ENCODE results near the gene CLMN. TPM values are rescaled to one million over a fixed set of nuclear protein-coding genes. Genes with fewer than 3 reads are reported as not detected.

Gene CLMN
- total RNA-seq, 2 donors from 2014 or later, result 105 to 131 TPM

DNA sequence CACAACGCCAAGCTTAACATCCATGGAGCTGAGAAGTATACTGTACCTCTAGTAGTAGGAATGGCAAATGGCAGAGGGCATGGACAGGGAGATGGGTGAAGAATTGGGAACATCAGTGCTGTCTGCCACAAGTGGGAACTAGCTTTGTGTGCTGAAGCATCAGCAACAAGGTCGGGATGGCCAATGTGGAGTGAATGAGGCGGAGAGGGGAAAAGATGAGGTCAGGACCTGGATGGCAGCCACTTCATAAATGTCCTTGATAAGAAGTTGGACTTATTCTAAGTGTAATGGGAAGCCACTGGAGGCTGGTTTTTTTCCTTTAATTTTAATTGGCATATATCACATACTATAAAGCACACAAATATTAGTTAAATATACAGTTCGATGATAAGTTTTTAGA lies 21.9 kb upstream of the CLMN start:
- peak overlapping the region; percentile 75 for H3K27ac ChIP-seq
- no peak overlapping the region for H3K9ac ChIP-seq (ENCODE audit: low read depth in 2 of 2, low read length in 2 of 2)
- DNase-seq, result no peak

DNA sequence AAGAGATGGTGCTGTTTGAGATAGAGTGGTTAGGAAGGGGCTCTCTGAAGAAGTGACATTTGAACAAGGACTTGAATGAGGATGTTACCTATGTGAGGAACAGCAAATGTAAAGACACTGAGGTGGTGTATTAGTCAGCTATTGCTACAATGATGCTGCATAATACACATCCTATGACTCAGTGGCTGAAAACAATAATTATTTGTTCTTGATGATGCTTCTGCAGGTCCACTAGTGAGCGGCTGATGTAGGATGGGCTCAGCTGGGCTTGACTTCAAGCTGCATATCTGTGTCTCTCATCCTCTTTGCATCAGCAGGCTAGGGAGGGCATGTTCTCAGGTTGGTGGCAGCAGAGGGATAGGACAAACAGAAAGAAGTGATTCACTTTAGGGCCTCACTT lies 21.4 kb upstream of the CLMN start:
- Histone ChIP-seq H3K4me3 (no peak overlapping the region), H3K4me1 (no peaks in the 10 kb centered on the region), H3K27me3 (no peaks in the 10 kb centered on the region), H3K27ac (peak overlapping the region; percentile 75), H3K9ac (ENCODE audit: low read depth in 2 of 2, low read length in 2 of 2) (no peak overlapping the region), H3K9me3 (no peaks in the 10 kb centered on the region), H3K36me3 (no peaks in the 10 kb centered on the region)
- TF ChIP-seq, protein P1, sequence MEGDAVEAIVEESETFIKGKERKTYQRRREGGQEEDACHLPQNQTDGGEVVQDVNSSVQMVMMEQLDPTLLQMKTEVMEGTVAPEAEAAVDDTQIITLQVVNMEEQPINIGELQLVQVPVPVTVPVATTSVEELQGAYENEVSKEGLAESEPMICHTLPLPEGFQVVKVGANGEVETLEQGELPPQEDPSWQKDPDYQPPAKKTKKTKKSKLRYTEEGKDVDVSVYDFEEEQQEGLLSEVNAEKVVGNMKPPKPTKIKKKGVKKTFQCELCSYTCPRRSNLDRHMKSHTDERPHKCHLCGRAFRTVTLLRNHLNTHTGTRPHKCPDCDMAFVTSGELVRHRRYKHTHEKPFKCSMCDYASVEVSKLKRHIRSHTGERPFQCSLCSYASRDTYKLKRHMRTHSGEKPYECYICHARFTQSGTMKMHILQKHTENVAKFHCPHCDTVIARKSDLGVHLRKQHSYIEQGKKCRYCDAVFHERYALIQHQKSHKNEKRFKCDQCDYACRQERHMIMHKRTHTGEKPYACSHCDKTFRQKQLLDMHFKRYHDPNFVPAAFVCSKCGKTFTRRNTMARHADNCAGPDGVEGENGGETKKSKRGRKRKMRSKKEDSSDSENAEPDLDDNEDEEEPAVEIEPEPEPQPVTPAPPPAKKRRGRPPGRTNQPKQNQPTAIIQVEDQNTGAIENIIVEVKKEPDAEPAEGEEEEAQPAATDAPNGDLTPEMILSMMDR (IDR thresholded peaks at IDR 0.05), result no peak
- intact Hi-C loops (cut with DNase I), result no loop called here
- DNase-seq, result no peak

More for the DNA sequence above, 21.9 kb upstream of the CLMN start:
- TF ChIP-seq, protein P1 (IDR thresholded peaks at IDR 0.05), result no peak
- Histone ChIP-seq H3K9me3 (no peaks in the 10 kb centered on the region), H3K27me3 (no peaks in the 10 kb centered on the region), H3K4me3 (no peak overlapping the region), H3K36me3 (no peaks in the 10 kb centered on the region), H3K4me1 (no peaks in the 10 kb centered on the region)
- intact Hi-C loops (cut with DNase I), result no loop called here

DNA sequence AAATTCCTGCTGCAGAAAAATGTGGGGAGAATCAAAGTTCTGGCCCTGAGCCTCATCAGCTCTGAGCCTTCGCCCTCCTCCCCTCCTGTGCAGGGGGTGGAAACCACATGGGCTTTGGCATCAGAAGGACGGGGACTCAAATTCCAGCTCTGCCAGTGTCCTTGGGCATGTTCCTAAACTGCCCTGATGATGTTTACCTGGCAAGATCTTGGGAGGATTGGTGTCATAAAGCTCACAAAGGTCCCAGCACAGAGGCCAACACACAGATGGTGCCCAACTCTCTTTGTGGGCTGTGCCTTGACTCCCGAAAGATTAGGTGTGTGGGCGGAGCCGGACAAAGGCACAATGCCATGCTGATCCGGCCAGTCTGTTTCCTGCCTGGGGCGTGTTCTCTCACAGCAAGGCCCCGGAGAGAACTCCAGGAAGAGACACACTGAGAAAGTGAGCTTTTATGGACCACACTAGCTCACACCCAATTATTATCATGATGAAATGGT lies 20.5 kb upstream of the CLMN start:
- H3K4me3 ChIP-seq, result no peak overlapping the region
- peak; percentile 95 for DNase-seq
- no peaks in the 10 kb centered on the region for H3K9me3 ChIP-seq
- H3K27me3 ChIP-seq, result no peaks in the 10 kb centered on the region
- peak overlapping the region in 1 of 2 donors; percentile 52 for H3K9ac ChIP-seq (ENCODE audit: low read depth in 2 of 2, low read length in 2 of 2)
- H3K36me3 ChIP-seq, result no peaks in the 10 kb centered on the region
- intact Hi-C loops (cut with DNase I), result no loop called here
- TF ChIP-seq, protein P1 (IDR thresholded peaks at IDR 0.05), result no peak
- H3K27ac ChIP-seq, result peak overlapping the region; percentile 75
- H3K4me1 ChIP-seq, result no peaks in the 10 kb centered on the region

DNA sequence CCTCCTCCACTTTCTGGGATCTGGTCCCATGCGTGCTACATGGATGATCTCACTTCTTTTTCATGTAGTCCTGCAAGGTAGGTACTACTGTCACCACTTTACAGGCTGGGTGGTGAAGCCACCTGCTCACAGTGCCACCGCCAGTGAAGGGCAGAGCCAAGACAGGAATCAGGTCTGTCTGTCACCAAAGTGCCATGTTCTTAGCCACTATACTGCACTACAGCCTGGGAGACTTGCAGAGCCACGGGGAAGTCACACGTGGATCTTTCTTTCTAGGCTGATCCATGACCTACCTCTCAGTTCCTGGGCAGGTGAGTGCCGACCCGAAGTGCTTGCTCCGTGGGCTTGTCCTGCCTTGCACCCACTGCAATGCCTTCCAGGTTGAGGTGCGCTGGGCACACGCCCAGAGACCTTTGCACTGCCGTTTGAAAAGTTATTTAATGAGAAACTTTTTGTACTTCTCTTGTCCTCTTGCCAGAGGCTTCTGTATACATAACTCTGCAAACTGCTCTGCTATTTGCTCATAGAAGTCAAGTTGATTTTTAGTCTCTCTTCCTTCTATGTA lies 19.7 kb upstream of the CLMN start:
- no peak overlapping the region for H3K4me3 ChIP-seq
- no peaks in the 10 kb centered on the region for H3K4me1 ChIP-seq

DNA sequence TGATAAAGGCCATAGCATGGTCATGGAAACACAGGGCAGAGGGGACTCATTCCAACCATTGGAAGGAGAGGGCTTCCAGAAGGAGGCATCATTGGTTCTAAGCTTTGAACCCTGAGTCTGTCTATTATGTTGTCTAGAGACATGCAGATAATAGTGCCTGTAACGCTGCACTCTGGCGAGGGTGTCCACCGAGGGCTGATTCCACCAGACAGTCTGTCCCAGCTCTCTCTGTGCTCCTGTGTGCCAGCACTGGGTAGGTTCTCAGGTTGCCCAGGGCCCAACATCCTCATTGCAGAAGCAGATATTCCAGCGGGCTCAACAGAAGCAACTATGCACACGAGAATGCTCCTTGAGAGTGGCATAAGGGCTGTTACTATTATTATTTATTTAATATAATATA lies 18.7 kb upstream of the CLMN start:
- intact Hi-C loops (cut with DNase I), result no loop called here
- no peak for DNase-seq
- Histone ChIP-seq H3K27ac (no peak overlapping the region), H3K9ac (ENCODE audit: low read depth in 2 of 2, low read length in 2 of 2) (peak overlapping the region in 1 of 2 donors; percentile 44), H3K36me3 (no peaks in the 10 kb centered on the region), H3K27me3 (no peaks in the 10 kb centered on the region), H3K9me3 (no peaks in the 10 kb centered on the region), H3K4me1 (no peaks in the 10 kb centered on the region), H3K4me3 (no peak overlapping the region)
- TF ChIP-seq, protein P1 (IDR thresholded peaks at IDR 0.05), result no peak

More for the DNA sequence above, 19.7 kb upstream of the CLMN start:
- H3K27me3 ChIP-seq, result no peaks in the 10 kb centered on the region
- DNase-seq, result peak; percentile 84
- no peaks in the 10 kb centered on the region for H3K9me3 ChIP-seq
- TF ChIP-seq, protein P1 (IDR thresholded peaks at IDR 0.05), result no peak
- H3K36me3 ChIP-seq, result no peaks in the 10 kb centered on the region
- intact Hi-C loops (cut with DNase I), result no loop called here
- peak overlapping the region; percentile 75 for H3K27ac ChIP-seq
- H3K9ac ChIP-seq (ENCODE audit: low read depth in 2 of 2, low read length in 2 of 2), result peak overlapping the region in 1 of 2 donors; percentile 85
